Epithelial cell of esophagus (primary cell): Measurements from ENCODE around the gene NLRP5.

ENCODE experiments used
- DNase-seq: peaks from one replicate; pipeline ENCODE4 v3.0.0; 2010; ENCODE audit warnings: low read depth
- H3K4me3 ChIP-seq: 2 replicates; pipeline ENCODE4 v1.5.1; 2011; ENCODE audit warnings: mild to moderate bottlenecking, low read length, control low read depth
- CTCF ChIP-seq: IDR thresholded peaks from 2 replicates; pipeline ENCODE4 v1.5.1; 2011; ENCODE audit warnings: low read depth, mild to moderate bottlenecking, low read length, control low read depth, inconsistent platforms; ENCODE audit not compliant: insufficient read depth; ENCODE audit errors: missing control alignments

Gene NLRP5

GRCh38 chr19:56098731-56099568 lies 112.4 kb downstream of the NLRP5 start:
- no peak for TF ChIP-seq CTCF
- DNase-seq, result no peak

GRCh38 chr19:56099638-56100539 lies 113.3 kb downstream of the NLRP5 start:
- no peak for TF ChIP-seq CTCF
- no peak overlapping the region for H3K4me3 ChIP-seq
- DNase-seq, result no peak

More at GRCh38 chr19:56098731-56099568, 112.4 kb downstream of the NLRP5 start:
- H3K4me3 ChIP-seq, result no peak overlapping the region

- TF ChIP-seq CTCF, result no peak
- no peak for DNase-seq
- no peak overlapping the region for H3K4me3 ChIP-seq
Observed at GRCh38 chr19:56101095-56101494, 114.5 kb downstream of the NLRP5 start.

- no peak for DNase-seq
- TF ChIP-seq CTCF, result no peak
- H3K4me3 ChIP-seq, result no peak overlapping the region
Observed at GRCh38 chr19:56101746-56102535, 115.4 kb downstream of the NLRP5 start.

GRCh38 chr19:56103027-56103614 lies 116.5 kb downstream of the NLRP5 start:
- H3K4me3 ChIP-seq, result no peak overlapping the region
- TF ChIP-seq CTCF, result no peak
- no peak for DNase-seq

GRCh38 chr19:56104423-56104822 lies 117.8 kb downstream of the NLRP5 start:
- no peak for TF ChIP-seq CTCF
- DNase-seq, result no peak
- no peak overlapping the region for H3K4me3 ChIP-seq
